SU-DHL-6 (cell line): ENCODE results near the gene CTLA4.

Experiments used
- H2AFZ ChIP-seq: fragments of 200-600 bp; sonication (generic); 2 replicates; pipeline ENCODE4 v1.6.1; 2014; ENCODE audit warnings: low read depth, mild to moderate bottlenecking, moderate library complexity, mixed read lengths, antibody characterized with exemption, low read length; ENCODE audit not compliant: severe bottlenecking
- H3F3A ChIP-seq: fragments of 200-600 bp; shearing (Covaris generic); 2 replicates; pipeline ENCODE4 v1.6.0; 2016; ENCODE audit warnings: antibody characterized with exemption, mild to moderate bottlenecking; ENCODE audit not compliant: insufficient read depth
- H3K27ac ChIP-seq: fragments of 200-600 bp; sonication (generic); 2 replicates; pipeline ENCODE4 v1.5.1; 2016; ENCODE audit warnings: low read depth, mild to moderate bottlenecking, low read length, moderate library complexity, mixed read lengths
- H3K27me3 ChIP-seq: fragments of 200-600 bp; sonication (generic), shearing (Covaris generic); 2 replicates; pipeline ENCODE4 v1.6.0; 2014; ENCODE audit warnings: mild to moderate bottlenecking, low read length
- H3K36me3 ChIP-seq: fragments of 200-600 bp; sonication (generic); 2 replicates; pipeline ENCODE4 v1.6.1; 2014; ENCODE audit warnings: mild to moderate bottlenecking, low read length, mixed read lengths
- H3K4me2 ChIP-seq: fragments of 300-600, 200-600 bp; shearing (Covaris generic), sonication (generic); 2 replicates; pipeline ENCODE4 v1.6.0; 2014; ENCODE audit warnings: low read length, low read depth, mild to moderate bottlenecking; ENCODE audit not compliant: poor library complexity, severe bottlenecking
- H3K4me3 ChIP-seq: fragments of 200-600 bp; sonication (generic); 2 replicates; pipeline ENCODE4 v1.5.1; 2014; ENCODE audit warnings: antibody characterized with exemption, low read length, mild to moderate bottlenecking, mixed read lengths; ENCODE audit not compliant: insufficient read depth, poor library complexity, severe bottlenecking
- H3K79me2 ChIP-seq: fragments of 200-600 bp; sonication (generic); 2 replicates; pipeline ENCODE4 v1.6.1; 2014; ENCODE audit warnings: mild to moderate bottlenecking, low read length, moderate library complexity; ENCODE audit not compliant: insufficient read depth
- H3K9ac ChIP-seq: fragments of 200-600 bp; sonication (generic); 2 replicates; pipeline ENCODE4 v1.7.0; 2014; ENCODE audit warnings: mild to moderate bottlenecking, low read length
- H3K9me2 ChIP-seq: fragments of 200-600 bp; sonication (generic); replicated peaks from 2 replicates; pipeline ENCODE4 v1.6.1; 2014; ENCODE audit warnings: low read length; ENCODE audit not compliant: insufficient read depth
- H3K9me3 ChIP-seq: fragments of 200-600 bp; sonication (generic); 2 replicates; pipeline ENCODE4 v1.6.1; 2014; ENCODE audit warnings: low read length, mixed read lengths; ENCODE audit not compliant: insufficient read depth
- H4K20me1 ChIP-seq: fragments of 200-600 bp; sonication (generic); 2 replicates; pipeline ENCODE4 v1.6.1; 2014; ENCODE audit warnings: low read depth, mild to moderate bottlenecking, antibody characterized with exemption, low read length, moderate library complexity, mixed read lengths
- CTCF ChIP-seq: fragments of 200-600 bp; sonication (generic); IDR thresholded peaks from one replicate; pipeline ENCODE4 v1.5.1; 2017; ENCODE audit warnings: antibody characterized with exemption, mild to moderate bottlenecking, low read length, moderate library complexity; ENCODE audit not compliant: insufficient read depth, poor library complexity, severe bottlenecking
- EZH2phosphoT487 ChIP-seq: fragments of 200-600 bp; sonication (generic), shearing (Covaris generic); conservative IDR thresholded peaks from 2 replicates; pipeline ENCODE4 v1.6.1; 2018; ENCODE audit warnings: mild to moderate bottlenecking, antibody characterized with exemption, low read length, moderate library complexity, mixed read lengths

Gene CTLA4

GRCh38 chr2:203908797-203909185, 41.2 kb downstream of the CTLA4 start:
- Histone ChIP-seq H3K27me3 (no peaks in the 10 kb centered on the region), H4K20me1 (no peaks in the 10 kb centered on the region), H3K36me3 (no peaks in the 10 kb centered on the region), H3K9me3 (no peaks in the 10 kb centered on the region), H3K9me2 (no peaks in the 10 kb centered on the region), H3K27ac (no peak overlapping the region), H3F3A (no peaks in the 10 kb centered on the region), H3K4me2 (no peak overlapping the region), H2AFZ (no peak overlapping the region), H3K4me3 (no peak overlapping the region), H3K79me2 (no peaks in the 10 kb centered on the region), H3K9ac (no peak overlapping the region)
- no peak for TF ChIP-seq EZH2phosphoT487
- no peak for TF ChIP-seq CTCF

- H3K27me3 ChIP-seq: no peaks in the 10 kb centered on the region
- H3K79me2 ChIP-seq: no peaks in the 10 kb centered on the region
- no peak overlapping the region for H3K4me2 ChIP-seq
- H3K4me3 ChIP-seq: no peak overlapping the region
- no peak overlapping the region for H3K27ac ChIP-seq
- no peaks in the 10 kb centered on the region for H4K20me1 ChIP-seq
- H3K36me3 ChIP-seq: no peaks in the 10 kb centered on the region
- no peak overlapping the region for H2AFZ ChIP-seq
- H3K9me2 ChIP-seq: no peaks in the 10 kb centered on the region
- peak; percentile 29 for TF ChIP-seq CTCF
- TF ChIP-seq EZH2phosphoT487: no peak
- no peaks in the 10 kb centered on the region; the same call in 1 of the 2 replicates for H3F3A ChIP-seq
- no peaks in the 10 kb centered on the region for H3K9me3 ChIP-seq
- no peak overlapping the region for H3K9ac ChIP-seq
Measured at GRCh38 chr2:203909261-203909967, 41.8 kb downstream of the CTLA4 start.

- Histone ChIP-seq H3K4me2 (no peak overlapping the region), H3K9ac (no peak overlapping the region), H3K9me3 (no peaks in the 10 kb centered on the region), H3K27me3 (no peaks in the 10 kb centered on the region), H4K20me1 (no peaks in the 10 kb centered on the region), H3K4me3 (no peak overlapping the region), H3K79me2 (no peaks in the 10 kb centered on the region), H3K27ac (no peak overlapping the region), H3K36me3 (no peaks in the 10 kb centered on the region), H2AFZ (no peak overlapping the region), H3F3A (no peaks in the 10 kb centered on the region; the same call in 1 of the 2 replicates), H3K9me2 (no peaks in the 10 kb centered on the region)
- TF ChIP-seq EZH2phosphoT487 (no peak), CTCF (no peak)
Measured at GRCh38 chr2:203909974-203910373, 42.4 kb downstream of the CTLA4 start.
